ENCODE results near the gene NDUFS8.

DNA sequence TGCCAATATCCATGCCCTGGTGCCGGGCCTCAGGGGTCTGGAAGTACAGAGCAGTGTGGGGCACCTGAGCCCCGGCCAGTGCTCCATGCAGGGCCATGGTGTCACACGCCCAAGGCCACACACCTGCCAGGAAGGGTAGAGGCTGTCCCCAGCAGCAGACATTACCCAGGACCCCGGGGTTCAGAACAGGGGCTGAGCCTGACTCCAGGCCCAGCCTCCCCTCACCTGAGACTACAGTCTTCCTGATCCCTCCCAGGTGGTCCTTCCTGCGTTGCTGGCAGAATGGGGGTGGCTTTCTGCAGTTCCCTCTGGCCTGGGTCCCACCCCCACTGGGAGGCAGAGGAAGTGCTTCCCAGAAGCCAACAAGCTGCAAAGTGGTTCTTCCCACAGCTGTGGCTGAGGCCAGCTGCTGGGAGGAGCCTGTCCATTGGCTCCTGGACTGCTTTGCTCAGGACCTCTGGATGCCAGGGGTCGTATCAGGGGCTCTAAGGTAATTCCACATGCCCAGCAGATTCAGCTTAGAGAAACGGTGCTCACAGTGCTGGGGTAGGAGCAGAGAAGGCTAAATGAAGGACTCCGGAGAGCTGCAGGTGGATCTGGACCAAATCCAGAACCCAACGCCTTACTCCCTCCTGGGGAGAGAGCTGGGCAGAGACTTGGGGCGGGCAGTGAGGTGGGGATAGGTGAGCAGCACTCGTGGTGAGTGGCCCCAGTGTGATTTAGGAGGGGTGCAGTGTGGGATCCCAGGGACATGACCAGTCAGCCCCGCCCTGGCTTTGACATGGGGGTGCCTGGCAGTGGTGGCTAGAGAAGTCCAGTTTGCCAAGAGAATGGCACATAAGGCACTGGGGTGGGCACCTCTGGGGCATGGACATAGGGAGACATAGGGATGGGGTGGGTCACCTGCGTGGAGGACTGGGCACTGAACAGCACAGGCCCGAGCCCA, 21.0 kb downstream of the NDUFS8 start:
- TF ChIP-seq POLR2A (IDR thresholded peaks at IDR 0.05; ENCODE audit: low read depth, low read length), result peak; percentile 40; the same call in 1 of the 2 replicates
- no peak for TF ChIP-seq POLR2AphosphoS5 (IDR thresholded peaks at IDR 0.05; ENCODE audit: low read depth, low read length)
- no peak for TF ChIP-seq TAF1 (IDR thresholded peaks at IDR 0.05; ENCODE audit: low read depth, low read length)
